GM15510 (cell line): ENCODE data around the gene NDUFC2.

Source experiments
- POLR2A ChIP-seq: IDR thresholded peaks from 3 replicates; pipeline ENCODE4 v1.6.1; 2011; ENCODE audit warnings: borderline replicate concordance; ENCODE audit not compliant: insufficient read length; ENCODE audit errors: extremely low read depth

Gene NDUFC2

GRCh38 chr11:78083021-78083420 lies 3.4 kb upstream of the NDUFC2 start:
- no peak for TF ChIP-seq POLR2A

- no peak for TF ChIP-seq POLR2A
Observed at GRCh38 chr11:78082146-78082545, 2.5 kb upstream of the NDUFC2 start.

GRCh38 chr11:78081583-78081982 lies 1.9 kb upstream of the NDUFC2 start:
- TF ChIP-seq POLR2A: no peak

- no peak for TF ChIP-seq POLR2A
Observed at GRCh38 chr11:78080818-78081495, 1.3 kb upstream of the NDUFC2 start.

- no peak for TF ChIP-seq POLR2A
Observed at GRCh38 chr11:78080084-78080817, 589 bp upstream of the NDUFC2 start.

- TF ChIP-seq POLR2A: no peak
Observed at GRCh38 chr11:78078218-78079167, 1.2 kb downstream of the NDUFC2 start.

GRCh38 chr11:78076733-78077403 lies 2.8 kb downstream of the NDUFC2 start:
- TF ChIP-seq POLR2A: no peak

GRCh38 chr11:78074756-78075155 lies 4.9 kb downstream of the NDUFC2 start:
- TF ChIP-seq POLR2A: no peak

- TF ChIP-seq POLR2A: no peak
Observed at GRCh38 chr11:78072455-78072854, 7.2 kb downstream of the NDUFC2 start.

- TF ChIP-seq POLR2A: no peak
Observed at GRCh38 chr11:78071717-78072116, 7.9 kb downstream of the NDUFC2 start.

GRCh38 chr11:78070621-78071020 lies 9.0 kb downstream of the NDUFC2 start:
- no peak for TF ChIP-seq POLR2A

GRCh38 chr11:78069465-78069864 lies 10.2 kb downstream of the NDUFC2 start:
- TF ChIP-seq POLR2A: no peak

- TF ChIP-seq POLR2A: no peak
Observed at GRCh38 chr11:78067704-78068103, 12.0 kb downstream of the NDUFC2 start.

GRCh38 chr11:78066471-78066870 lies 13.2 kb downstream of the NDUFC2 start:
- TF ChIP-seq POLR2A: no peak
